HG03520 (cell line): ENCODE results near the gene LRRC15.

Experiments used
- ATAC-seq: cut with Tn5 transposase; IDR thresholded peaks from one replicate; pipeline ENCODE4 v1.9.1; 2021; ENCODE audit warnings: mild to moderate bottlenecking, moderate library complexity; ENCODE audit not compliant: unreplicated experiment

The LRRC15 gene

DNA sequence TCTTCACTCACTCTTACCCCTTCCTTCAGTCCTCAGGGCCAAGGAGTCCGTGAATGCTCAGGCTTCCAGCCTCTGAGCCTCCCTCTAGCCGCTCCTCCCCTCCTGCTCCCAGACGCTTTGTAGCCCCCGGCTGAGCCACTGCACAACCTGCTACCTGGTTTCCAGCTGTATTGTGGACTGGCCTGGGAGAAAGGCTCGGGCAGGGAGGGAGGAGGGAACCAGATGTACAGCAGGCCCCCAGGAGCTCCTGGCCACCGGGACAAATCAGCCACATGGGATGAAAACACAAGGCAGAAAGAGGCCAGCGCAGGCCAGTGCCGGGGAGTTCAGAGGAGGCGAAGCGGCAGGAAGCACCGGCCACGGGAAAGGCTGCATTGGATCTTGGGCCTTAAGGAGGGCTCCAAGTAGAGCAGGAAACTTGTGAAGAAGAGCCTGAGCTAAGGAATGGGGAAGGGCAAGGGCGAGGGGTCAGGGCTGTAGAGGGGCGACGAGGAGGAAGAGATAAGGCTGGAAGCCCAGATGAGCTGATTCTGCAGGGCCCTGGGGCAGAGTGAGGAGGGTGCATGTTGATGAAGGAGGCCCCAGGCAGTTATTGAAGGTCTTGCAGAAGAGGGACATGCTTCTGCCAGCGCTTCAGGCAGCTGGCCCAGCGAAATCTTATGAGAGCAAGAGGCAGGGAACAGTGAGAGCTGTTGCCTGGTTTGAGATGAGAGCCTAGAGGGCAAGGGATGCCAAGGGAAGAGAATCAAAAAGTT is 32.8 kb downstream of the LRRC15 start:
- no peak for ATAC-seq

DNA sequence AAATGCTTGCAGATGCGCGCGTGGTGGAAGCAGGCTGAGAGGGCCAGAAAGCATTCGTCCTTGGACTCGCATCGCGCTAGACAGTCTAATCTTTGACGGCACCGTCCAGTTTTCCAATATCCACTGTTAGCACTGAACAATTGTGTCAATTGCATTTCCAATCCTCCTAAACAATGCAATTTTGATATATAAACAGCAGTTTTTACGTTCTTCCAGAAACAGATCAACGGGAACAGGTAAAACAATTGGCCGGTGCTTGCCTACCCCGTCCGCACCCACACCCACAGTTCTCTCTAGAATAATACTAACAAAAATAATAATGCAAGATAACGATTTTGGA is 35.6 kb downstream of the LRRC15 start:
- no peak for ATAC-seq

DNA sequence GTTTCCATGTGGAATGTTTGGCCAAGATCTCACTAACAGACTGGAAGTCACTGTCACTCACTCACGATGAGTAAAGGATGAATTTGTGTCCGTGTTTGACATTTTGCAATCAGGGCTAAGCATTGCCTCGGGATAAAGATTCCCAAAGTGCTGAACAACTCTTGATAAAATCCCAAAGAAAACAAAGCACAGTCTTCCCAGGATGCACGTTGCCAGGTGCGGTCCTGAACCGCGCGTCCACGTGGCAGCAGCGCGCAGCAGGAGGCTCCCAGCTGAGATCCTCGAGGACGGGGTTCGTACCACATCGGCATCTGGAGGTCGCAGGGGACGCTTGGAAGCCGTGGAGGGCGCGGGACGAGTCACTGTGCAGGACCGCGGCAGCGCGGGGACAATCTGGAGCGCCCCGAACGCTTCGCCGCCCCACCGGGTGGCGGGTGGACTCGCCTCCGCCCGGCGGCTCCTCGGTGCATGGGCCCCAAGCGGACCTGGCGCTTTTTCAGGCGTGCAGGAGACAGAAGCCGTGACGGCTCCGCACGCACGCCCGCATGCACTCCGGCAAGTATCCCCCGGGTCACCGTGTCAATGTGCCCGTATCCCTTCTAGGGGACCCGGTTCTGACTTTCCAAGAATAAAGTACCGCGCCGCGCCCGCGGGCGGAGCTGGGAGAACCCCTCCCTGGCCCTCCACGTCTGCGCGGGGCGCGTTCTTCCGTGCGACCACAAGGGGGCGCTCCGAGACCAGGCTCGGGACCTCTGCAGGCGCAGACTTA is 36.1 kb downstream of the LRRC15 start:
- peak; percentile 94 for ATAC-seq

DNA sequence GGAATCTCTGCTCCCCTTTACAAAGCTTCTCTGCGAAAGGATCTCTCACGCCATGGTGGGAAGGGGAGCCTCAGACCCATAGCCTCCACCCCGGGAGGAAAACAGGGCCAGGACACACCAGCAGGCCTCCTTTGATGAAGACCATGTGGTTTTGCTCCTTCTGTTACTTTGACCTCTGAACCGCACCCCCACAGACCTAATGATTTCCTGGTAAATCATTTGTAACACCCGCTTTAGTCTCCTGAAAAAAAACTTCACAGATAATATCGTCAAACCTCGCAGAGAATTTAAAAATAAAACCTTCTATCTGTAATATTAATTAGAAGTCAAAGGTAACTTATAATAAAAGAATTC is 36.7 kb downstream of the LRRC15 start:
- no peak for ATAC-seq

DNA sequence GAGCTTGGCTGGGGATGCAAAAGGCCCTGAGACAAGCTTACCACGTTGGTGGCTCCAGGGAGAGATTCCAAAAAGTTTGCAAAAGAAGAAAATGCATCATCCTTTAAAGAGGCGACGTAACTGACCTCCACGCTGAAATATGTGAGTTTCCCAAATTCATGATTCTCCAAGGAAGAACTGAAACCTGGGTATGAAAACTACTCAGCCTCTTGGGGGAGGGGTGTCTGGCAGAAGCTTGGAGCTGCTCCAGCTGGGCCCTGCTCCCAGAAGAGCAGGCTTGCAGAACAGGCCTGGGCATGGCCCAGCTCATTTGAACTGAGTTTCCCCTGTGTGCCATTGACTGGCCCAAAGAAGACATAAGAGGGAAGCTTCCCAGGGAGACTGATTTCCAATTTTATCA is 39.0 kb downstream of the LRRC15 start:
- no peak for ATAC-seq

DNA sequence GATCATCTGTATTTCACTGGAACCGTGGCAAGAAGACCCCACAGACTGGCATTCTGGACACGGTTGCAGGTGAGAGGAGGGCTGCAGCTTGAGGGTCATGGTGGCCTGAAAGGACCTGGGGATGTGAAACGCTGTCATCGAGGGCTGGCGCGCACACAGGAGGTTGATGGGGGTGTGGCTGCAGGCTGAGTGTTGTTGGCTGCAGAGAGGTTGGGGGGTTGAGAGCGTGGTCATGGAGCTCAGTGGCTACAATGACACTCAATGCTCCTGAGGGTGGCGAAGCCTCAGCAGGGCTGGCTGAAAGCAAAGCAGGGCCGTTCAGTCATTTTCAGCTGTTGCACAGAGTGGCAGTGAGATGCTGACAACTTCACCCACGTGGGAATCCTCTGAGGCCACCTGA is 39.4 kb downstream of the LRRC15 start:
- ATAC-seq: no peak

DNA sequence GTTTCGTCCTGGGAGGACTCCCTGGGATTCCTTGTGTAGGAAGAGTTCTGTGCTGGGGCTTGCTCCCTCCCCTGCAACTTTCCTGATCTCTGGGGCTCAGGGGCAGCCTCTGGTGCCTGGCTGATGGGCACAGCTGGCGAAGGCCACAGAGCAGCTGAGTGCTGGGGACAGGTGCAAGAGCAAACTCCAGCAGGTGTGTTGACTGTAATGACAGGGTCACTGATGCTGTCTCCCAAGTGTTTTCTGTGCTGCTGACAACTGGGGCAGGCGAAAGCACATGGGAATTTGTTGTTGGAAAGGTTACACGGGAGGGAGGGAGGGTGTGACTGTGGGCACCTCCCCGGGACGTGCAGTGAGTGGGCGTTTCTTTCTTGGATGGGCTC is 40.0 kb downstream of the LRRC15 start:
- ATAC-seq: no peak

DNA sequence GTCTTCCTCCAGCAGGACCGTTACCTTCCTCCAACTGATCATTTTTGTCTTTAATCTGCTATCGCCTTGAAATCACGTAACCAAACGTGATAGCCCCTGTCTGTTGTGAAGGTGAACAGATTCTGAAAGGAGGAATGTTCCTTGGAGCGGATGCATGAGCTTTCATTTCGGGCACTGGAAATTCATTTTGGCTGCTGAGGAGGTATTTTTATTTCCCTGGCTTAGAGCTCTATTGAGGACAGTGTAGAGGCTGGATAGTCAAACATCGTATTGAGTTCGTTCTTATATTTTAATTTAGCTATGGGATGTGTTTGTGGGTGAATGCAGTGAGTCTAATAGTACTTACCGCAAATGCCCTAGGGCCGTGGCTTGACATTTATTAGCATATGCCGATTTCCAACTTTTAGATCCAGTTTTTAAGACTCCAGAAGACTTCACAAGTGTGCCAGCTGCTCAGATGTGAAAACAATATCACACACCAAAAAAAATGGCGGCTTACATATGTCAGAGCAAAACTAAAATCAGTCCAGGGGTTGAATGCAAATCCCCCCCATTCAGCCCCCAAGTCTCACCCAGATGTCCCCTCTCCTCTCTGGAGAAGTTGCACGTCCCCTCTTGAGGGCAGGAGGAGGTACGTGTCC is 40.5 kb downstream of the LRRC15 start:
- no peak for ATAC-seq

DNA sequence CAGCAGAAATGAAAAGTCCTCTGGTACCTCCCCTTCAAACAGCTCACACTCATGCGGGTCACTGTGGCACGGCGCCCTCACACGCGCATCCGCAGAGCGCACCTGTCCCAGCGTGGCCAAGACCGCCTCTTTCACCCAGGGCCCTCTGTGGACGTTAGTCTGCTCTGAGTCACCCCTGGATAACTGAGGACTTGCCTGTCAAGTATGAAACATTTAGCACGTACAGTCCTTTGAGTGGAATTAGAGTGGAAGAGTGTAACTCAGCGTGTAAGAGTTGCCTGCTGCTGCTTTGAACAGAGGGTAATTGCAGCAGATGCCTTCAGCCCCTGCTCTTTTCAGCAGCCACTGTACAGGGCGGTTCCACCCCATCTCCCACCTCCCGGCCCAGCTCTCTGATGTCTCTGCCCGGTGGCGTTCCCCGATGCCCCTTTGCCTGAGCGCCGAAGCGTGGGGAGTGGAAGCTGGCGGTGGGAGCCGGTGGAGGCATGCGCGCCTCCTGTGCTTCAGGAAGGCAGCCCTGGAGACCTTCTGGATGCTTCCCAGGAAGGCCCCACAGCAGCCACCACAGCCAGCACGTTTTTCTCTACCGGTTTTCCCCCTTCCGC is 41.4 kb downstream of the LRRC15 start:
- ATAC-seq: no peak

DNA sequence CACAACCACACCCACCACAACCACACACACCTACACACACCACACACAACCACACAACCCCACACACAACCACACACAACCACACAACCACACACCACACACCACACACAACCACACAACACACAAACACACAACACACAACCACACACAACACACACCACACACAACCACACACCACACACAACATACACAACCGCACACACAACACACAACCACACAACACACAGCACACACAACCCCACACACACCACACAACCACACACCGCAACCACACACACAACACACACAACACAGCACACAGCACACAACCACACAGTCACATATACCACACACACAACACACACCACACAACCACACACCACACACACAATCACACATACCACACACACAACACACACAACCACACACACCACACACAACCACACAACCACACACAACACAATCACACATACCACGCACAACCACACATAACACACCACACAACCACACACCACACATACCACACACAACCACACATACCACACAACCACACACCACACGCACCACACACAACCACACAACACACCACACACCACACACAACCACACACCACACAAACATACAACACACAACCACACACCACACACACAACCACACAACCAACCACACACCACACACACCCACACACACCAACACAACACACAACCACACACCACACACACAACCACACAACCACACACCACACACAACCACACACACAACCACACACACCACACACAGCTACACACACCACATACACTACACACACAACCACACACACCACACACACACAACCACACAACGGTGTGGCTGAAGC is 42.1 kb downstream of the LRRC15 start:
- ATAC-seq: no peak

DNA sequence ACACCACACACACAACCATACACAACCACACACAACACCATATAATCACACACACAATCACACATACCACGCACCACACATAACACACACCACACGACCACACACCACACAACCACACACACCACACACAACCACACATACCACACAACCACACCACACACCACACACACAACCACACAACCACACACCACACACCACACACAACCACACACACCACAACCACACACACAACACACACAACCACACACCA is 42.6 kb downstream of the LRRC15 start:
- no peak for ATAC-seq

DNA sequence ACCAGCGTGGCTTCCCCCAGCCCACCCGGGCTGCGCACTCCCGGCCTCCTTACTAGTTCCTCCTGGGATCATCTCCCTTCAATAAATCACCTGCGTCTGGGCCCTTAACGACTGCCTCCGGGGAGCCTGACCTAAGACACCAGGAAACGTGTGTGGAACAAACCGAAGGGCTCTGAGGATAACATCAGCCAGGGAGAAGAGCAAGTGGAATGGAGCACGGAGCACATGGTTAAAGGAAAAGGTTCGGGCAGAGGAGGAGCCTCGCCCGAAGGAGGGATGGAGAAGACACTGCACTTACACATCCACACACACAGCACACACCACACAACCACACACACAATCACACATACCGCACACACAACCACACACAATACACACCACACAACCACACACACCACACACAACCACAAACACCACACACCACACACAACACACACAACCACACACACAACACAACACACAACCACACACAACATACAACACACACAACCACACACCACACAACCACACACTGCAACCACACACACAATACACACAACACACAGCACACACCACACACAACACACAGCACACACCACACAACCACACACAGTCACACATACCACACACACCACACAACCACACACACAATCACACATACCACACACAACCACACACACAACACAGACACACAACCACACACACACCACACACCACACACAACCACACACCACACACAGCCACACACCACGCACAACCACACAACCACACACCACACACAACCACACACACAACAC is 43.2 kb downstream of the LRRC15 start:
- no peak for ATAC-seq

DNA sequence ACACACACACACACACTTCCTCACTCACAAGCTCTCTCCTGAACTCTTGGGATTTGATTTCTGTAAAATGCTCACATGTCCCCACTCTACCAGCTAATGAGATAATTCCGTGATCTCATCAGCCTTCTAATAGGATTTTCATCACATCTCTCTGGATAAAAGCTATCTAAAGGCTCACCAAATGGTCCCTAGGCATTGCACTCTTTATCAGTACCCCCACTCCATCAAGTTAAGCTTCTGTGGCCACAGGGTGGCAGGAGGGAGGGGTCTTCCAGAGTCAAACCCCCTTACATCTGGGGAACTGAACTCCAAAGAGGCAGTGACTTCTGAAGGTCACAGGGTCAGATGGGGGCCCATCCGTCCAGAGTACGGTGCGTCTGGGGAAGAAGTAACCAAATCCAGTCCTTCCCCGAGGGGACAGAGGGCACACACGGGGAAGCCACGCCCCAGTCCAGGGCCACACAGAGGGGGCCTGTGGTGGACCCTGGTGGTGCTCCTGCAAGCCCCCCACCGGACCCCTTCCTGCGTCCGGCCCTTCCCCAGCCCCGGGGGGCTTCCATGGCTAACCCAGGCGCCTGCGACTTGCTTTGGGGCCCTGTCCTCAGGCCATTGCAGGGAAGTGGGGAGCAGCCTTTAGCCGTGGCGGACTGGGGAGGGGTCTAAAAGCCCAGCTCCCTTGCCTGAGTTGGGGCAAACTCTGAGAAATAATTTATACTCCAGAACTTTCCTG is 44.0 kb downstream of the LRRC15 start:
- ATAC-seq: no peak

DNA sequence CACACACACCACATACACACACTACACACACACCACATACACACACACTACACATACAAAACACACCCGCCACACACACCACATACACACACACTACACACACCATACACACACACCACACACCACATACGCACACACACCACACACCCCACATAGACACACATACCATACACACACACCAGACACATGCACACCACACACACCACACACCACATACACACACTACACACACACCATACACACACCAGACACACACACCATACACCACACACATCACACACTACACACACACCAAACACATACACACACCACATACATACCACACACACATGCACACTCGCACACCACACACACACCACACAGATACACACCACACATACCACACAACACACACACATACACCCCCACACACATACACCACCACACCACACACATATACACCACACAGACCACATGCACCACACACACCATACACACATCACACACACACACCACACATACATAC is 44.7 kb downstream of the LRRC15 start:
- ATAC-seq: no peak

DNA sequence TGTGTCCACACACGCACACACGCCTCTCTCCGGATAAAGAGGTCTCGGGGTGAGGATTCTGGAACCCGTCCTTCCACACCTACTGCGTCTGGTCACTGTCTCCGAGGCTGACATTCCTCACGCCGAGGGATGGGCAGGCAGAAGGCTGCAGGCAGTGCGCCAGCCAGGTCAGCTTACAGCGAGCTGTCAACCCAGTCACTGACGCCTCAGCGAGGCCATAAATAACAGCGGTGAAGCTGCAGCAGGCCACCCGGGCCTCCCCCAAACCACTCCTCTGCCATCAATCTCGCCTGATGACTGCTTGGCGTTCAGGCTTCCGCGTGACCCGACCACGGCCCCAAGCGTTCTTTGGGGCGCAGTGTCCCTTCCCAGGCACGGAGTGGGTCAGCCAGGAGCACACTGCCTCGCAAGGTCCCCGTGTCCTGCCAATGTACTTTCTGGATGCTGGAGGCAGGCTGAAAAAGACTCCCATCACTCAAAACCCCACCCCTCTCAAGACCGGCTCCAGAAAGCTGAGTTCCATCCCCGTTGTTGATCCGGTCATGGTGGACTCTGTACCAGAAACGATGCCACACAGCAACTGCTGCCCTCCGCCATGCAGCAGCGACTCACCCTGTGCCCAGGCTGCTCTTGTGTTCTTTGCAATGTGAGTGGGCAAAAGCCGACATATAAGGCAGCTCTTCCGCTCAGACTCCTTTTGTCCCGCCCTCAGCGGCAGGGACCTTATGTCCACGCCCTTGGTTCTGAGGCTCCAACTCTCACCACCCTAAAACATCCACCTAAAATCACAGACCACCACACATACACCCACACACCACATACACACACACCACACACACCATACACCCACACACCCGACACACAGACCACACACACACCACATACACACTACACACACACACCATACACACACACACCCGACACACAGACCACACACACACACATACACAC is 45.5 kb downstream of the LRRC15 start:
- ATAC-seq: no peak

DNA sequence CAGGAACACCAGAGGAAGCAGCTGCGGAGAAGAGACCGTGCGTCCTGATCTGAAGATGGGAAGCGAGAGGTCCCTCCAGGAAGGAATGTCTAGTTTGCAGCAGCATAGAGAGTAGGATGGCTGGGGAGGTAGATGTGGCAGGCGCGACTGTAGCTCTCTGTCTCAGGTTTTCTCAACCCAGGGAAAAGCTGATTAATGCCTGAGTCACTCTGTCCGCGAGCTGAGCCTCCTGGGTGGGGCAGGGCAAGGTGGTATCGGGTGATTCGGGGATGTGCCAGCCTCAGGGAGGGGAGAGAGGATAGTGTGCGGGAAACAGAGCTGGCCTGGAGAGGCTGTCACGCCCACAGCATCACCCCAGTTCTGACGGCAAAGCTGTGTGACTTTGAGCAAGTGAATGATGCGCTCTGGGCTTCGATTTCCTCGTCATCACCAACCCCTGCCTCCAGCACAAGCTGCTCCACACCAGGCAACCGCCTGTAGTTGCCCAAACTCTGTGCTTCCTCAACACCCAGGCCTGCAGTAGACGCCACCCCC is 46.8 kb downstream of the LRRC15 start:
- no peak for ATAC-seq

DNA sequence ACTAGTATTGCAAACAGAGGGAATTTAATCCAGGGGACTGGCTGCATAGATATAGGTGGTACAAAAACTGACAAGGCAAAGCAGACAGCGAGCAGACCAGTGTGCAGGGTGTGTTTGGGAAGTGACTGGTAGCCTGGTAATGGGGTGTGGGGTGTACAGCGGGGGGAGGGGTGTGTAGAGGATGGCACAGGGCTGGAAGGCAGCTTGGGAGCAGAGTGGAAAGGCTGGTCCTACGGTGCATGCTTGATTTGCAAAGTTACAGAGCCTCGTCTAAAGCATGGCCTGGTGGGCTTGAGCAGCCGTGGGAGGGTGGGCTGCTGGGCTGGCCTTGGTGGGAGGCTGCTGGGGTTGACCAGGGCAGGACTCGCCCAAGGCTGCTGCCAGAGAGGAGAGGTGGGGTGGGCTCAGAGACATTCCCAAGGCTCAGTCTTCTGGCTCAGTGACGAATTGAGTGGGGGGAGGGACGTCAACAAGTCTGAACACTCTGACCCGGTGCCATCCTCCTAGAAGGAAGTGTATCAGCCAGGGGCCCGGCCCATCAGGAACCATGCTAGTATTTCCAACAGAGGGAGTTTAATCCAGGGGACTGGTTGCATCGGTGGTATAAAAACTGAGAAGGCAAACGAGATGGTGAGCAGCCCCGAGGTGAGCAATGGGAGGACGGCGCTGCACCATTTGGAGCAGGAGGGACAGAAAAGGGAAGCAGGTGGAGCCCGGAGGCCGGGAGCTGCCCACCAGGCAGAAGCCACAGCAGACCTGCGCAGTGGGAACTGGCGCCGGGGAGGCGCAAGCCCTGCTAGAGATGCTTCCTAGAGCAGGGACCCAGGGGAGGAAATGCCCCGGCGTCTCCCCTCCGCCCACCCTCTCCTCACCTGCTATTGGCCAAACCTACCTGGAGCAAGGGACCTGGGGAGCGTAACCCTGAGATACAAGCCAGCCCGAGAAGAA is 47.6 kb downstream of the LRRC15 start:
- ATAC-seq: no peak
